ENCODE data around the gene TPRA1. TPM values are rescaled to one million over a fixed set of nuclear protein-coding genes. Genes with fewer than 3 reads are reported as not detected.

Gene TPRA1
- polyA plus RNA-seq, 2 of the 4 experiments (the other 2 are of a cell fraction) = 13.5 to 19.5 TPM

GRCh38 chr3:127639173-127640041, 48.9 kb upstream of the TPRA1 start:
- FAIRE-seq (no peak), ATAC-seq (no peak), DNase-seq (ENCODE audit: low read depth in 1 of 2, low spot score in 1 of 2) (no peak)
- Histone ChIP-seq H3K27ac (no peak overlapping the region), H3K4me3 (no peak overlapping the region), H3K9me3 (no peaks in the 10 kb centered on the region), H3K4me2 (no peak overlapping the region), H3K4me1 (no peaks in the 10 kb centered on the region)
- ChIA-PET CTCF (interaction anchor here (3.5 kb wide), 1 partner anchor 12 kb away, joined by 13 read pairs; no protein-coding TSS in a partner anchor), POLR2A (no interaction called here)
- TF ChIP-seq E2F6 (IDR thresholded peaks at IDR 0.05; ENCODE audit: borderline replicate concordance, low read depth) (no peak), ZC3H11A (IDR thresholded peaks at IDR 0.05) (no peak), ESRRA (IDR thresholded peaks at IDR 0.05; ENCODE audit: borderline replicate concordance, low read length) (no peak), HES2 (IDR thresholded peaks at IDR 0.05) (no peak), JUNB (IDR thresholded peaks at IDR 0.05) (no peak), HDAC2 (IDR thresholded peaks at IDR 0.05) (no peak), PBX3 (IDR thresholded peaks at IDR 0.05) (no peak), HEYL (CRISPR knock-in tag; IDR thresholded peaks at IDR 0.05) (no peak), POLR2AphosphoS2 (conservative IDR thresholded peaks at IDR 0.05; ENCODE audit: low read length) (no peak), MAZ (IDR thresholded peaks at IDR 0.05; ENCODE audit: borderline replicate concordance, low read depth, low read length) (no peak), TP53 (CRISPR knock-in tag; IDR thresholded peaks at IDR 0.05) (no peak), HOXA7 (CRISPR knock-in tag; IDR thresholded peaks at IDR 0.05) (no peak), RCOR1 (IDR thresholded peaks at IDR 0.05; ENCODE audit: low read depth, low read length) (no peak), HOXB5 (CRISPR knock-in tag; IDR thresholded peaks at IDR 0.05) (no peak), NPAS2 (CRISPR knock-in tag; IDR thresholded peaks at IDR 0.05; ENCODE audit: borderline replicate concordance) (no peak), EP300 (IDR thresholded peaks at IDR 0.05) (no peak), GATA3 (IDR thresholded peaks at IDR 0.05; ENCODE audit: borderline replicate concordance) (no peak)
- WGBS (ENCODE audit: missing lambda C conversion rate) = 78% methylated on average over 5 of the region's 5 CpGs

GRCh38 chr3:127637971-127638370, 47.4 kb upstream of the TPRA1 start:
- H3K4me1 ChIP-seq = no peaks in the 10 kb centered on the region
- no peak overlapping the region for H3K27ac ChIP-seq
- ATAC-seq = no peak
- POLR2A ChIA-PET = no interaction called here
- no peaks in the 10 kb centered on the region for H3K9me3 ChIP-seq
- no peak for DNase-seq (ENCODE audit: low read depth in 1 of 2, low spot score in 1 of 2)
- TF ChIP-seq MAZ (IDR thresholded peaks at IDR 0.05; ENCODE audit: borderline replicate concordance, low read depth, low read length) (no peak), HES2 (IDR thresholded peaks at IDR 0.05) (no peak), HOXB13 (CRISPR knock-in tag; IDR thresholded peaks at IDR 0.05; ENCODE audit: low read depth) (no peak), MYC (IDR thresholded peaks at IDR 0.05; ENCODE audit: borderline replicate concordance, low read length) (no peak), TP53 (CRISPR knock-in tag; IDR thresholded peaks at IDR 0.05) (no peak), RARB (CRISPR knock-in tag; IDR thresholded peaks at IDR 0.05) (no peak), CTCF (IDR thresholded peaks at IDR 0.05) (no peak), CEBPB (IDR thresholded peaks at IDR 0.05) (no peak), ZNF302 (CRISPR knock-in tag; IDR thresholded peaks at IDR 0.05) (no peak), FOSL2 (IDR thresholded peaks at IDR 0.05) (no peak), FOSL2 (CRISPR knock-in tag; IDR thresholded peaks at IDR 0.05) (no peak), ATOH8 (CRISPR knock-in tag; IDR thresholded peaks at IDR 0.05; ENCODE audit: low read depth) (no peak), MAX (IDR thresholded peaks at IDR 0.05) (no peak), HOXB5 (CRISPR knock-in tag; IDR thresholded peaks at IDR 0.05) (no peak), TFCP2L1 (CRISPR knock-in tag; IDR thresholded peaks at IDR 0.05) (no peak), RNF2 (IDR thresholded peaks at IDR 0.05; ENCODE audit: borderline replicate concordance, low read depth) (no peak)
- CTCF ChIA-PET = interaction anchor here (3.3 to 3.5 kb wide), 2 partner anchors 14 to 63 kb away, joined by 11 to 13 read pairs; no protein-coding TSS in a partner anchor
- no peak overlapping the region for H3K4me2 ChIP-seq
- FAIRE-seq = no peak
- no peak overlapping the region for H3K4me3 ChIP-seq

Data from A549 (cell line).